CD4-positive, alpha-beta T cell treated with Interferon alpha-2 for 1 hour (primary cell): Measurements from ENCODE around the gene RBM4.

Source experiments
- DNase-seq, 2 donors: peaks; one replicate each; pipeline ENCODE4 v3.0.0-alpha.2; 2020 to 2022

Gene RBM4

DNA sequence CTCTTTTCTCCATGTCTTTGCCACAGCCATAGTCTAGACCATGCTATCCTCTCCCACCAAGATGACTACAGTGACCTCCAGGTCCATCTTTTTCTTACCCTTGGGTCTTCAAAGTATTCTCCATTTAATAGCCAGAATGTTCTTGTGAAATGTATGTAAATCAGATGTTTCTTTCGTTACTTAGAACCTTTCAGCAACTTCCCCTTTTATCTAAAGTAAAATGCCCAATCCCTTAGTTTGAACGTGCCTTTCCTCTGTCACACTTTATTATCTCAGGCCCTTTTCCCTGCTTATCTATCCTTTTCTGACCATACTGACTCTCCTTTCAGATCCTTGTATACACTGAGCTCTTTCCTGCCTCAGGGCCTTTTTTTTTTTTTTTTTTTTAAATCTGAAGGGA is 21.3 kb downstream of the RBM4 start:
- no peak for DNase-seq

DNA sequence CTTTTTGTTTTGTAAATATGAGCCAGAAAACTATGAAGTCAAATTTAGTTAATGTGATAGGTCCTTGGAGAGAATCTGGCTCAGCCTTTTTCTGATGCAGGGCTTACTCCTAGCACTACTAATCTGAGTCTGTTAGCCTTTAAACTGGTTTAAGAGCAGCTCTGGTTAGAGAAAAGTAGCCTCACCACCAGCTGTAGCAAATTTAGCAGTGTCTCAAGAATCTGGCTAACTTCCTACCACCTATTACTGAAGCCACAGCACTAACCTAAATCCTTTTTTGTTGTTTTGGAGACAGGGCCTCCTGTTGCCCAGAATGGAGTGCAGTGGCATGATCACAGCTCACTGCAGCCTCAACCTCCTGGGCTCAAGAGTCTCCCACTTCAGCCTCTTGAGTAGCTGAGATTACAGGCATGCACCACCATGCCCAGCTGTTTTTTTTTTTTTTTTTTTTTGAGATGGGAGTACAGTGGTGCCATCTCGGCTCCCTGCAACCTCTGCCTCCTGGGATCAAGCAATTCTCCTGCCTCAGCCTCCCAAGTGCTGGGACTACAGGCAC is 25.3 kb downstream of the RBM4 start:
- DNase-seq, result no peak

DNA sequence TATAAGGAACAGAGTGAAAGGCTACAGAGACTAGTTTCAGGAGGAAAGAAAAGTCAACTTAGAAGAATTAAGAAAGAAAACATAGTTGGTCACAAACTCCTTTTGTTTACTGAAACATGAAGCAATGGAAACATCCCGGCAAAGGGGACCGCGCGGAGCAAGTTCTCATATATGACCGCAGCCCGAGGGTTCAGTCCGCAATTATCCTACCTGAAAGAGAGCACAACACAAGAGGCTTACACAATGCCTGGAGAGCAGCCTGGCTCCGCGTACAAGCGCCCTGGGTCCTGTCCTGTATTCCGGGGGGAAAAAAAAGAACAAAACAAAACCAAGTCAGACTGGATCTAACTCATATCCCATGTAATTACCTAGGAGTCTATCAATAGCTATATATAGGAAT is 26.9 kb downstream of the RBM4 start:
- DNase-seq, result no peak

DNA sequence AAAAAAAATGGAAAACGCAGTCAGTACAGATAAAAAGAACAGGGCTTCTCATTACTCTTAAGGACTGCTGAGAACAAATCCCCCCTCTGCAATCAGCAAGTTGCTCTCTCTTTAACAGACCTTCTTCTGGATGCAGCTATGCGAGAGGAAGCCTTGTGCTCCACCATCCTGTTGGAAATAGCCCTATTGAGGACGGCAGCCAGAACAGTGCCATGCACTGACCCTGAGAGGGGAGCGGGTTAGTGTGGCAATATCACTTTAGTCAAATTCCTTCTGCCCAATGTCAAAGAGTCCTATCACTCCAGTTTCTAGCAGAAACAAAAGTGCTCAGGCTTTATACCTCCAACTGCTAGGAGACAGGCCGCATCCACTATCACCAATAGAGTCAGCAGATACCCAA is 32.3 kb downstream of the RBM4 start:
- no peak for DNase-seq

DNA sequence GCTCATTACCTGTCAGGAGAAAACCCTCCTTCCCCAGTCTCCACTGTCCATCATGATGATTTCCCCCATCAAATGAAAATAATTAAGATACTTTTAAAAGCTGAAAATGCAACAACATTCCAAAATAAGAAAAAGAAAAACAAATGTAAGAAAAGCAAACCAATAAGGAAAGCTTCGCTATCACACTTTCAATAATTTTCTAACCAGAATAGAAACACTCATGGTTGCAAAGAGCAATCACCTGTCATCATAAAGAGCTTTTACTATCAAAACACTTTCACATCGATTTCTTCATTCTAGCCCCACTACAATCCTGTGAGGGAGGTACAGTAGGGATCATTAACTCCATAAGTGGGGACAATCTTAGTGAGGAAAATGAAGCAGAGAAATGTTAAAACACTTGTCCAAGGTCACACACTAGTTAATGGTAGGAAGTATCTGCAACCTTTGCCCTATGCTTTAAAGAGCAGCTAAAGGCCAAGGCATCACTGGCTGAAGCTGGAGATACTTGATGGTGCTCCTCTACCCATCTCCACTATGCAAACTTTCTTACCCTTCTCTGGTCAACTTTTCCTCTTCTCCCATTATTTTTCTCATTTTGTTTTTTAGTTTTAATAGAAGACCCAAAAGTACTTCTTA is 36.6 kb downstream of the RBM4 start:
- DNase-seq, result no peak

DNA sequence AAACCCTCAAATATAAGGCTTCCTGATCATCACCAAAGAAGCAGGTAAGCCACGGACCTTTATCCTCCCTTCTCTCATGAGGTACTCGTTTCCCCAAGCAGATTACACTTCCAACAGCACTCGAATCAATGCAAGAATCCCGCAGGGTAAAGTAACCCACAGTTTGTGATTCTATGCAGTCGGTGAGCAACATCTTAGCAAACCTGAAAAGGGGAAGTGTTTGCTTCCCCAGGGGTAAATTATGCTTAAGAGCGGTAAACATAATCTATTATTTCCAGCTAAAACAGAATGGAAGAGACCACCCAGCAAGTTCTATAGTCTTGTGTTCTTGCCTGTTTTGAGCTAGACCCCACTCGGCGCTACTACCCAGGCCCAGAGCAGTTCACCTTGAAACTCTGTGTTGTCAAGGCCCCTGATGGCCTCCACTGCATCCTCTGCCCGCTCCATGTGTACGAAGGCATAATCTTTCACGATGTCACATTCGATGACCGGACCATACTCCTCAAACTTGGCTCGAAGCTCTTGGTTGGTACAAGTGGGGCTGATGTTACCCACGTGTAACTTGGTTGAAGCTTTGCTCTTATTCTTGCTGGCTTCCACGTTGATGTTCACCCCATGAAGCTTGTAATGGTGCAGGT is 37.9 kb downstream of the RBM4 start:
- no peak for DNase-seq

DNA sequence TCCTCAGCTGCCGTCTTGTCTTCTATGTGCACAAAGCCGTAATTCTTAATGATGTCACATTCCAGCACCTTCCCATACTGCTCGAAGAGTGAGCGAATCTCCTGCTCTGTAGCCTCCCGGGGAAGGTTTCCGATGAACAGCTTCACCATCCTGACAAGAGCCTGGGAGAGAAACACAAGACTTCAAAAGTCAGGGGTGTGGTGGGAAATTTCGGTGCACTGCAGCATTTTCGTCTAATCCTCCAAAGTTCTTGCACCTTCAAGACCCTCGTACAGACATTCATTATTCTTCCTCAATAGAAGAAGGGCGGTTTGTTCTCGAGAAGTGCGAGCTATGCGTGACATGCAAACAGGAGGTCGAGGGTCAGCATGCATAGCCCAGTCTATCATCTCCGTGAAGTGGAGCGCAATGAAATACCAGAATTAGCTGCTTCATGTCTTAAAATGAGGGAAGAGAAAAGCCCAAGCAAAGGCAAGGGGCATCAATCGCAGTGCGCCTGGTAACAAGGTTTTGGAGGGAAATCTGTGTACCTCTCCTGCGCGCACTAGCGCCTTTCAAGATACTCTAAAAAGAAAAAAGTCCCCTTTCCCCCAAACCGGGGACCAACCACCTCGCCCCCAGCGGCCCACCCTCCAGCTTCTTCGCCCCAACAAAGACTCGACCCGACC is 38.6 kb downstream of the RBM4 start:
- DNase-seq, result no peak

DNA sequence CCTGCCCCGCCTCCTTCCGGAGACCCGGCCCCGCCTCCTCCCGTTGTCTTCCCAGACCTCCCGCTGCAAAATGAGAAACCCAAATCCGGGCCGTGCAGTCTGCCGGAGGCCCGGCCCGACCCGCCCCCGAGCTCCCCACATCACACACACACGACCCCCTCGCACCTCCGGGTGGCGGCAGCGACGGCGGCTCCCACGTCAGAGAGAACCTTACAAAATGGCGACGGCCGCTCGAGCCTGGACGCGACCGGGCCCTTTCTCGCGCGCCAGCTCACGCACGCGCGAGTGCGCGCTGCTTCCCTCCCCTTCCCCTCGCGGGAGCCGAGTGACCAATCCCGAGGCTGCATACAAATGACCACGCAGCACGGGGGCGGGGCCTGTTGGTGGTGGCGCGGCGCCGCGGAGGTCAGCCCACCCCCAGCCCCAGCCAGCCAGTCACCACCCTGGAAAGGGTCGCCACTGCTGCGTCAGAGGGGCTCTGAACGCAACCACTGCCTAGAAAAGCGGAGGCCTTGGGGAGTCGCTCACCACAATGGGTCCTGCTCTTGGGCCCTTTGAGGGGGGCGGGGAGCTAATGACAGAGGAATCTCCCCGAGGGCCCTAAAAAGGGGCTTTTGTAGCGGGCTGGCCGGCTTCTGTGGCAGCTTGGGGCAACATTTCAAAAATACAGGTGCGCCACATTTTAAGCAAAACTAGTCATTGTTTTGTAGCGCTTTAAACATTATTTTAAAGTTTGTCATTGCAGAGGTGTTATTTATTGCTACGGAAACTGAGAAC is 39.3 kb downstream of the RBM4 start, which contains the start of gene RBM4B:
Gene RBM4B (minus strand): TSS at position 289 of the 777 bp plus-strand sequence. CDS start 808 bp downstream, outside the sequence.
- peak; percentile 97 to 98 for DNase-seq

DNA sequence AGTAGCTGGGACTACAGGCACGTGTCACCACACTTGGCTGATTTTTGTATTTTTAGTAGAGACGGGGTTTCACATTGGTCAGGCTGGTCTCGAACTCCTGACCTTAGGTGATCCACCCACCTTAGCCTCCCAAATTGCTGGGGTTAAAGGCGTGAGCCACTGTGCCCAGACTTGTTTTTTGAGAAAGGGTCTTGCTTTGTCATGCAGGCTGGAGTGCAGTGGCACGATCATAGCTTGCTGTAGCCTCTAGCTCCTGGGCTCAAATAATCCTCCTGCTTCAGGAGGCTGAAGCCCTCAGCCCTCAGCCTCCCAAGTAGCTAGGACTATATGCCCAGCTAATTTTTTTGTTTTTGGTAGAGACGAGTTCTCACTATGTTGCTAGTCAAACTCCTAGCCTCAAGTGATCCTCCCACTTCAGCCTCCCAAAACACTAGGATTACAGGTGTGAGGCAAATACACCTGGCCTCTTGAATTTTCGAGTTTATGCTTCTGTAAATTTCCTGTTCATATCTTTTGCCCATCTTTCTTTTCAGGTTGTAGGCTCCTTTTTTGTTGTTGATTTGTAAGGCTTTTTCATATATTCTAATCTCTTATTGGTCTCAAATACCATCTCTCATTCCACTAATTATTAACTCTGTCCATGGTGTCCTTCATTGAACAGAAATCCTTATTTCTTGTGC is 42.6 kb downstream of the RBM4 start:
- no peak for DNase-seq

DNA sequence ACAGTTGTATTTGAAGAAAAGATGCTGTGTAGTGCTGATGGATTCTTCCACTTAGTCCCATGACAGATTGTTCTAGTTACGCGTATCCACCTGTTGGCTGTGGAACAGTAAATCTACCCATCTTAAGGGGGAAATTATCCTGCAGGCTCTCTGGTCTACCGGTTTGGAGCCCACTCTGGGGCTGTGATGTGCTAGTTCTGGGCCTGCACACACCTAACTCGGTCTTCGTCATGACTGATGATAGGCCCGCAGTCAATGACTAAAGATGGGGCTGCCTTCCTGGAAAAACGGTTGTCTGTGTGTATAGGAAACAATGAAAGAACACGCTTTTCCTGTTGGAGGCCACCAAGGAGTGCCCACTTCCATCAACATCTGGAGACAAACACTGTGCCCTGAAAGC is 45.4 kb downstream of the RBM4 start:
- DNase-seq, result no peak

DNA sequence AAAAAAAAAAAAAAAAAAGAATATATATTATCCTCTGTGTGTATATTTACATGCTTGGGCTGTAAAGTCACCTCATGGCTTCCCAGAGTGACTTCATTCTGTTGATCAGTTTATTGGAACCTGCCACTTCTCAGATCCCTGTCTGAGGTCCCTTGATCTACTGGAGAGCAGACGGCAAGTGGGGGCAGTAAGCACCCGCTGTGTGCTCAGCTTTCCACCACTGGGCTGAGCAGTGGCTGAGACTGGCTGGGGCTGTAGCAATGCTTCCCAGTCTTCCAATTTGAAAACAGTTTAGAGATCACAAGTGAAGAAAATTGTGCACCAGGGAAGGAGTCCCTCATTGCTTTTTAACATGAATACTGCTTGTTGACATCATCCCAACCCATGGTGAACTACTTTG is 46.1 kb downstream of the RBM4 start:
- no peak for DNase-seq

DNA sequence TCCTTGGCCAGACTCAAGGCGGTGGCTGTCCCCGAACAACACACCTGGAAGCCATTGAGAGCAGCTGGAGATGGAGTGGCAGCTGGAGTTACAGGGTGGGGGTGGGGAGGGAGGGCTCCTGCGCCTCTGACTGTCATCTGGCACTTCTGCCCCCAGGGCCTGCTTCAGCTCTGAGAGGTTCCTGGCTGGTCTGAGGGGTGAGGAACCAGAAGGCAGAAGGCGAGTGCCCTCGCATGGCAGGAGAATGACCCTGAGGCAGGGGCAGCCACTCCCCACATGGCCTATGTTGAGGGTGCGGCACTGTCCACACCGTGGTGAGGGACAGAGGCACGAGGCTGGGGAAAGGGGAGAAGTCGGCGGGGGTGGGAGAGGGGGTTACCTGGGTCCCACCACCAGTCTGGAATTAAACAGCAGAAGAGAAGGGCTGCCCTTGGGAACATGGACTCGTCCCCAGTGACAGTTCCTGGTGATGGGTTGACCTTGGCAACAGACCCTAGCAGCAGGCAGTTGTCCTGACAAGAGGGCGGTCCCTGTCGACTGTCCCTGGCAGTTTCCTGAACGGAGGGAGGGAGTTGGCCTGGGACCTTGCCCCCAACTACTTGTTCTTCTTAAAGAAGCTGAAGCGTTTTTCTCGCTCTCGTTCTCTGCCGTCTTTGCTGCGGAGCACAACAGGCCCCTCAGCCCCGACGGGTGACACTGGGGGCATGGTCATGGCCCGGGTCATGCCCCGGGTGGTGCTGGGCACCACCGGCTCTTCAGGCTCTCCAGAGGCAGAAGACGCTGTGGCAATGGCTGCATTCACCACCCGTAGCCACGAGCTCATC is 47.0 kb downstream of the RBM4 start:
- DNase-seq, result no peak

DNA sequence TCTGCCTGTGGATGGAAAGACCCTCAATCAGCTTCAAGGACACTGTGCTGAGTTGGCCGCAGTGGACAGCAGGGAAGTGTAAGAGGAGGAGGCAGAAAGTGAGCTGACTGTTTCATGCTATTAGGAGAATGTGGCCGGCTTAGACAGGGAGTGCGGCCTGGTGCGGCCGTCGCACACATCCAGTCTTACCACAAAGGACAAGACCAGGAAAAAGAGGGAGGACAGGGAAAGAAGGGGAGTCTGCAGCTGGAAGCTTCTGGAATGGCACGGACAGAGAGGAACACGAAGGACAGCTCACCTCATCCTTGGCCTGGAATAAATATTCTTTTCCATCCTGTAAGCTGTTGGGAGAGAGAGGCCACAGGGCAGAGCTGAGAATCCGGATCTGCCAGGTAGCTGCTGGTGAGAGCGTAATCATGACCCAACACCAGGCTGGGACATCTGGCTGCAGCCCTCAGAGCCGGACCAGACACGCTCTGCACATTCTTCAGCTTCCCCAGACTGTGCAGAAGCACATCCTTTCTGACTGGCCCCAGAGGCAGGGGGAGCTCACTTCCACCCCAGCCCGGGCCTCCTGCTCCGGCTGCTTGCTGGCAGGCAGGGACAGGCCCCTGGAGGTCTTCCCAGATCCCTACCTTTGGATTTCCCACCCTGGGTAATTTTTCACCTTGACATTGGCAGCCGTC is 47.7 kb downstream of the RBM4 start:
- DNase-seq, result no peak

DNA sequence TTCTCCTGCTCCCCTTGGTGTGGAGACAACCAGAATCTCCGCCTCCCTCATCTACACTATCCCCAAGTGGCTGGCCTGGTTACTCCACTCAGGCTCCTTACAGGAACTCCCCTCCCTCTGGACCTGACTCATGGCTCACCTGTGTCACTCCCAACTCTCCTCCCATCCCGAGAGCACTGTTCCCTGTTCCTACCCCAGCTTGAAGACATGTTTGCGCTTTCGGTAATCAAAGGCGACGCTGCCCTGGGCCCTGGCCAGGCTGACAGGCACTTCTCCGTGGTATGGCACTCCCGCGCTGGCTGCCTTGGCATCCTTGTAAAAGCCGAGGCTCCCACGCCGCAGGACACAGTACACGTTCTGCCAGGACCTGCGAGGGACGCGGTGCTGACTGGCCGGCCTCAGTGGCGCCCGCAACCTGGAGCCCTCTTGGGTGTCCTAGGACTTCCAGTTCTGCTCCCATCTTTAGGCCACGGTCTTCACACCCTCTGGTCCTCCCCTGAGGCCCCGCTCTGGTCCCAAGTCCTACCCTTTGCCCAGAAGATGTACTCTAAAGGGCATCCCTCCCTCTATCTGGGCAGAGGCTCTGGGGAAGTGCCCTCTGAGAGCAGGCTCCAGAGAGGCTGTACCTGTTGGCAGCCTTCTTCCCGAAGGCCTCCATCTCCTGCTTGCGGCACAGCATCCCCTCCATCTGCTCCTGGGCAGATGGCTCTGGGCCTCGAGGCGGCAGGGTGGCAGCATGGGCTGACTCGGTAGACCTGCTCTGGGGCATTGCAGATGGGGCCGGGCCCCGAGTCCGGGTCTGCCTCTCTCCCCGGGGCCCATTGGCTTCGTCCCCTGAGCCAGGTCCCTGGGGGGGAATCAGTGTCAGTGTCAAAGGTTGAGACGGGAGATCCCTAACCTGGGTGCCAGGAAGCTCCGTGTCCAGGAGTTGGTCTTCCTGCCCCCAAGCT is 48.6 kb downstream of the RBM4 start:
- DNase-seq, result no peak

DNA sequence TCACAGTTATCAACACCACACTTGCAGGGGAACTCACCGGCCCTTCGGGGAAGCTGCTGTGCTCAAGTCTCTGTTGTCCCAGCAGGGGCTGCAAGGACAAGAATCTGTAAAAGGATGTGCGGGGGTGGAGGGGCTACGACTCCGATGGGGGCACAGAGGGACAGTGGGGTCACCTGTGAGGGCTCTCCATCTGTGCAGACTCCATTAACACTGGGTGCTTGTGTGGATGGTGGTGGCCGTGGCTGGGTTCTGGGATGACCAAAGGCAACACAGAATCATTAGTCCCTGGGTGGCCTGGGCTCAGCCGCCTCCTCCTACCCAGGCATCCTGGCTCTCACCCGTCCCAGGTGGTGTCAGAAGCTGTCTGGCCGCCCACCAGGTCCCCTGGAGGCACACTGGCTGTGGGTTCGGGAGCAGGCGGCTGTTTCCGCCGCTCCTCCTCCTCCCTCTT is 49.4 kb downstream of the RBM4 start:
- no peak for DNase-seq

DNA sequence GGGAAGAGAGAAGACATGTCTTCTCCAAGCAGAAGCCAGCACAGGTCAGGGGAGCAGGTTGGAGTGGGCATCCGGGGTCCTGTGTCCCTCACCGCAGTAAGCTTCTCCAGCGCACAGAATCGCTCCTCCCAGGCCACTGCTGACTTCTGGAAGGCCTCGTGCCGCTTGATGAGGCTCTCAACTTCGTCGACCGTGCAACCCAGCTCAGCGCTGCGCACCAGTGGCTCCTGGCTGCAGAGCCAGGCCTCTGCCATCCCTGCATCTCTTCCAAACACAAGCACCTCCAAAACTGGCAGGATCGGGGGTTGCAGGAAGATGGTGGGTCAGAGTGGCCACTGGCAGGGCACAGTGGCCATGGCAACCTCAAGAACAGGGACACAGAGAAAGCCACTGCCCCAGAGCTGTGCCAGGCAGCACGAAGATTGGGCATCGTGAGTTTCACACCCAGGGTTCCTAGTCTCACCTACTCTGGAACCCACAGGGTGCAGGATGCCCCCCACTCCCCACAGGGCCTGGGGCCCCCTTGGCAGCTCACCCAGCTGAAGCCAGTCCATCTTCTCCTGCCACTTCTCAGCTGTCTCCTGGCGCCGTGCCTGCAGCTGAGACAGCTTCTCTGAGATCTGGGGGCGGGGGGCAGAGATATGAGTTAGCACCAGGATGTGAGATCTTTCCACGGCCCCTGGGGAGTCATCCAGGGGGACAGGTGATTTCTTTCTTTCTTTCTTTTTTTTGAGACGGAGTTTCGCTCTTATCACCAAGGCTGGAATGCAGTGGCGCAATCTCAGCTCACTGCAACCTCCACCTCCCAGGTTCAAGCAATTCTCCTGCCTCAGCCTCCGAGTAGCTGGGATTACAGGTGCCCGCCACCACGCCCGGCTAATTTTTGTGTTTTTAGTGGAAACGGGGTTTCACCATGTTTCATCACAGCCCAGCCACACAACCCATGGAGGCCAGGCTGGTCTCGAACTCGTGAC is 50.3 kb downstream of the RBM4 start:
- DNase-seq, result no peak

DNA sequence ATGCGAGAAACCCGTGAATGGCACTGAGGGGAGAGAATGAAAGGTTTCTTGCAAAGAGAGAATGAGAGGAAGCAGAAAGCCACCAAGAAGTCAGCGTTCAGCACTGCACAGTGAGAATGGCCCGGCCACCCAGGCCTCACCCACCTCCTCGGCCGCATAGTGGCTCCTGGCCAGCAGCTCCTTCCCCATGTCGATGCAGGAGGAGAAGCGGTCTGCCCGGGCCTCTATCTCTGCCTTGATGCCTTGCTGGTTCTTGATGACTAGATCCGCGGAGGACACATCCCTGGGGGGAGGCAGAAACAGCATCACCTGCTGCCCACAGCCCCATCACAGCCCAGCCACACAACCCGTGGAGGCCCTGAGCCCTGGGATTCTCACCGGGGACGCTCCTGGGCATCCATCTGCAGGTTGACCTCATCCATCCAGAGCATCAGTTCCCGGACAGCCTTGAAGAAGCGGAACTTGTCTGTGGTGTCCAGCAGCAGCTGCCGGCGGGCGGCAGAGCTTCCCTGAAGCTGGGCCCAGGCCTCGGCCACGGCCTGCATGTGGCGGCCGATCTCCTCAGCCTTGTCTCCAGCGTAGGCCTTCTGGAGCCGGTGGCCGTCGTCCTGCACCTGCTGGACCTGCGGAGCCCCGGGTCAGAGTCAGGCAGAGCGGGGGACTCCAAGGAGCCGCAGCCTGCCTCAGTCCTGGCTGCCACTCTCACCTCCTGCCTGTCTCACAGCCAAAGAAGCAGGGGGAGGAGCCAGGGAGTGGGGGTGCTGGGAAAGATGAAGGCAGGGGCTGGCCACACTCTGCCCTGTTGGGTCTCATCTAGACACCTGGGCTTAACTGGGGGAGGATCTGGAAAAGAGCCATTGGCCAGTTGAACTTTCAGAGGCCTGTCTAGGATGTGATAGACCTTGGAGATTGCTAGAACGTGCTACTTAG is 51.4 kb downstream of the RBM4 start:
- no peak for DNase-seq
